ENCODE results near the gene ATG16L2.
"Not testable (repeated sequence)": the region's sequence is repeated elsewhere in the genome, so short reads cannot be mapped to it uniquely, and the experiment has no call there.

ATG16L2 gene

DNA sequence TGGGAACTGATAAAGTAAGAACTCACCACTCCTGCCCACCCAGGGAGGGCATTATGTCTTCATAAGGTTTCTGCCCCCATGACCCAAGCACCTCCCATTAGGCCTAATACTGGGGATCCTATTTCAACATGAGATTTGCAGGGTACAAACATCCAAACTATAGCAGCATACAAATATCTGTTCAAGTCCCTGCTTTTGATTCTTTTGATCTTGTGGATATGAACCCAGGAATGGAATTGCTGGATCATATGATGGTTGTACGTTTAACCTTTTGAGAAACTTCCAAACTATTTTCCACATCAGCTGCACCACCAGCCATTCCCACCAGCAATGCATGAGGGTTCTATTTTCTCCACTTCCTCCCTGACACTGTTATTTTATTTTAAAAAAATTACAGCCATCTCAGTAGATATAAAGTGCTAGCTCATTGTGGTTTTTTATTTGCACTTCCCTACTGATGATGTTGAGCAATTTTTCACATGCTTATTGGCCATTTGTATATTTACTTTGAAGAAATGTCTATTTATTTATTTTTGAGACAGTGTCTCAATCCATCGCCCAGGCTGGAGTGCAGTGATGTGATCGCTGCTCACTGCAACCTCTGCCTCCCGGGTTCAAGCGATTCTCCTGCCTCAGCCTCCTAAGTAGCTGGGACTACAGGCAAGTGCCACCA lies 7.1 kb upstream of the ATG16L2 start:
- H3K4me1 ChIP-seq (ENCODE audit: insufficient read depth, low read length) = no peaks in the 10 kb centered on the region
- H3K9me3 ChIP-seq (ENCODE audit: control insufficient read depth, insufficient read depth, low read length) = no peaks in the 10 kb centered on the region
- no peaks in the 10 kb centered on the region for H3K36me3 ChIP-seq (ENCODE audit: insufficient read depth, low read length)
- no peak overlapping the region for H3K9ac ChIP-seq (ENCODE audit: low read depth, low read length)

DNA sequence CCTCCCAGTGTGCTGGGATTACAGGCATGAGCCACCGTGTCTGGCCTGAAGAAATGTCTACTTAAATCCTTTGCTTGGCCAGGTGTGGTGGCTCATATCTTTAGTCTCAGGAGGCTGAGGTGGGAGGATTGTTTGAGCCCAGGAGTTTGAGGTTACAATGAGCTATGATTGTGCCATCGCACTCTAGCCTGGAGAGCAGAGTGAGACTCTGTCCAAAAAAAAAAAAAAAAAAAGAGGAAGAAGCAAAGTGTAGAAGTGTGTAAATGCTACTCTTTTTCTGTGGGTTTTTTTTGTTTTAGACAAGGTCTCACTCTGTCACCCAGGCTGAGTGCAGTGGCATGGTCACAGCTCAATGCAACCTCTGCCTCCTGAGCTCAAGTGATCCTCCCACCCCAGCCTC lies 6.4 kb upstream of the ATG16L2 start:
- Histone ChIP-seq H3K9ac (ENCODE audit: low read depth, low read length) (no peak overlapping the region), H3K36me3 (ENCODE audit: insufficient read depth, low read length) (no peaks in the 10 kb centered on the region), H3K4me1 (ENCODE audit: insufficient read depth, low read length) (no peaks in the 10 kb centered on the region), H3K9me3 (ENCODE audit: control insufficient read depth, insufficient read depth, low read length) (no peaks in the 10 kb centered on the region)

DNA sequence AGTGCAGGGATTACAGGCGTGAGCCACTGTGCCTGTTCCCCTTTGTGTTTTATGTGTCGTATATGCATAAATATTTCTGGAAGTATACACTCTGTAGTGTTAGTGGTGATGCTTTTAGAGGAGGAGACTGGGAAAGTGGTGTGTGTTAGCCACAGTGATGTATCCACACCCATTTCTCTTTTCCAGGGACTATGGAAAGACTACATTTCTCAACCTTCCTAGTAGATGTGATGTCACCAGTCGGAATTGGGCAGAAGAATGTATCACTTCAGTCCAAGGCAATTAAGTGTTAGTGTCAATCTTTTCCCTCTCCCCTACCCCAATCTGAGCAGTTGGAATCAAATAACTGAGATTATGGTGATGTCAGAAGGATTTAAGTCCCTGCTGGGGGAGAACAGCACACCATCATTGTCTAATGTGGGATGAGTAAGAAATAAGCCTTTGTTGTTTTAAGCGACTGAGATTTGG lies 5.8 kb upstream of the ATG16L2 start:
- H3K9me3 ChIP-seq (ENCODE audit: control insufficient read depth, insufficient read depth, low read length) = no peaks in the 10 kb centered on the region
- H3K4me1 ChIP-seq (ENCODE audit: insufficient read depth, low read length) = no peaks in the 10 kb centered on the region
- no peaks in the 10 kb centered on the region for H3K36me3 ChIP-seq (ENCODE audit: insufficient read depth, low read length)
- H3K9ac ChIP-seq (ENCODE audit: low read depth, low read length) = no peak overlapping the region

DNA sequence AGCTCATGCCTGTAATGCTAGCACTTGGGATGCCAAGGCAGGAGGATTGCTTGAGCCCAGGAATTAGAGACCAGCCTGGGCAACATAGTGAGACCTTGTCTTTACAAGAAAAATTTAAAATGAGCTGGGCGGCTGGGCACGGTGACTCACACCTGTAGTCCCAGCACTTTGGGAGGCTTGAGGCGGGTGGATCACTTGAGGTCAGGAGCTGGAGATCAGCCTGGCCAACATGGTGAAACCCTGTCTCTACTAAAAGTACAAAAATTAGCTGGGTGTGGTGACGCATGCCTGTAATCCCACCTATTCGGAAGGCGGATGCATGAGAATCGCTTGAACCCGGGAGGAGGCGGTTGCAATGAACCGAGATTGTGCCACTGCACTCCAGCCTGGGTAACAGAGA lies 2.5 kb upstream of the ATG16L2 start:
- not testable (repeated sequence) for H3K9me3 ChIP-seq (ENCODE audit: control insufficient read depth, insufficient read depth, low read length); H3K4me1 ChIP-seq (ENCODE audit: insufficient read depth, low read length); H3K9ac ChIP-seq (ENCODE audit: low read depth, low read length); H3K36me3 ChIP-seq (ENCODE audit: insufficient read depth, low read length)

DNA sequence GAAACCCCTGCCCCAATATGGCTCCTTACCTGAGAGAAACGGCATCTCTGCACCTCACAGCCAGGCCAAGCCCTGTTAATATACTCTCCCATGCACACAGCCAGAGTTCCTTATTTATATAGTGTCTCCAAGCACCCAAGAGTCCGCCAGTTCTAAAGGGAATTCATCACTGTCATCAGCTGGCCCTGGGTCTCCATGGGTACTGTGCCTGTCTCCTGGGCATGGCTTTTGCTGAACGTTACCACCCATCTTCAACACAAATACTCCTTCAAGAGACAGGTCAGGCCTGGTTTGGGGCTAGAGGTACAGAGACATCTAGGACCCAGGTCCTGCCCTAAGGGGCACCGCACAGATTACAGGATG lies 1.6 kb upstream of the ATG16L2 start:
- peaks cover 2% of the 10 kb centered on the region; the same call in 1 of the 2 replicates for H3K4me1 ChIP-seq (ENCODE audit: insufficient read depth, low read length)
- H3K9me3 ChIP-seq (ENCODE audit: control insufficient read depth, insufficient read depth, low read length) = no peaks in the 10 kb centered on the region
- H3K9ac ChIP-seq (ENCODE audit: low read depth, low read length) = peak overlapping the region; percentile 75; the same call in 1 of the 2 replicates
- H3K36me3 ChIP-seq (ENCODE audit: insufficient read depth, low read length) = no peaks in the 10 kb centered on the region

DNA sequence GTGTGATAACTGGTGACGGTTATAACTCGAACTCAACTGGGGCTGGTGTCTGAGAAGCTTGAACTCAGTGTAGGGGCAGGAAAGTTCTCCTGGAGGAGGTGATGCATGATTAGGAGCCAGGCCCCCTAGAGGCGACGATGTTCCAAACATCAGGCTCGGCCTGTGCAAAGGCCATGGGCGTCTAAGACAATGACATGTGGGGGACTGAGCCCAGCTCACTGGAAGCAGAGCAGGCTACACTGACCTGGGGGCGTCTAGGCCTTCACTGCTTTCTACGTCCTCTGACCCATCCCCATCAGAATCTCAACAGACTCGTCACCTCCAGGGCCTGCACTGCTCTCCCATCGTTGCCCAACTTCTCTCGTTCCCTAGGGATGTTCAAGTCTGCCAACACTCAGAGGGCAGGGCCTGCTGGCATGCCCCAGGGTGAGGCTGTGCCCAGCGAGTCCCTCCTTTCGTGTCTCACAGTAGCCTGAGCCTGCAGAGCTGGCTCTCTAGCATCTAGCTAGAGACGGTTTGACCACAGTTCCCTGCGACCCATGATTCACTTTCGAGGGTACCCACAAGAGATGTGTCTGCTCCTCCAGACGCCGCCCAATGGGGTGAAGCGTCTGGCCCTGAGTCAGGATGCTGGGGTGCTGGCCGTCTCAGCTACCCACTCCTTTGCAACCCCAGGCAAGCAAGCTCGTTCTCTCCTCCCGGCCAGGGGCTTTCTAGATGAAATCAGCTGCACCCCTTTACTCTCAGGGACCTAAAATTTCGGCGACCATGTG lies 1.1 kb upstream of the ATG16L2 start:
- no peaks in the 10 kb centered on the region for H3K36me3 ChIP-seq (ENCODE audit: insufficient read depth, low read length)

DNA sequence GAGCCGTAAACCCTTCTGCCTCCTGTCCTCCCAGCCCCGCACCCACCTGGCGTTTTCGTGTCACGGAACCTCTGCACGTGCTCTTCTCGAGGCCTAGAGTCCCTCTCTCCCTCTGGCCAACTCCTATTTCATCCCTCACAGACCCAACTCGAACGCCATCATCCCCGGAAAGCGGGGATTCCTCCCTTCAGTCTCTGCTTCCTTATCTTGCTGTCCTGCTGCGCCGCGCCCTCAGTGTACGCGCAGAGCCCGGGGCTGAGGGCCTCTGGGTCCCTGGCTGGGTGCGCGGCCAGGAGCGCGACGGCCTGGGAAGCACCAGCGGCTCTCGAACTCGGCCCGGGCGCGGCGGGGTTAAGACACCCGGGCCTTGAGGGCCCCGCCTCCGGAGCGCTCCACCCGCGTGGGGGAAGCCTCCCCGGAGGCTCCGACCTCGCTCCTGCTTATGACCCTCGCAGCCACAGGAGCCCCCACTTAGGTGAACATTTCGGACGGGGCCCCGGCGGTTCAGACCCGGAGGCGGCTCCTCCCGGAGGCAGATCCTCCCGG lies 398 bp upstream of the ATG16L2 start:
- Histone ChIP-seq H3K4me1 (ENCODE audit: insufficient read depth, low read length) (peaks cover 2% of the 10 kb centered on the region; the same call in 1 of the 2 replicates), H3K9ac (ENCODE audit: low read depth, low read length) (peak overlapping the region; percentile 75), H3K36me3 (ENCODE audit: insufficient read depth, low read length) (no peaks in the 10 kb centered on the region), H3K9me3 (ENCODE audit: control insufficient read depth, insufficient read depth, low read length) (no peaks in the 10 kb centered on the region)

More for the DNA sequence above, 1.1 kb upstream of the ATG16L2 start:
- H3K4me1 ChIP-seq (ENCODE audit: insufficient read depth, low read length) = peaks cover 2% of the 10 kb centered on the region; the same call in 1 of the 2 replicates
- peak overlapping the region; percentile 75 for H3K9ac ChIP-seq (ENCODE audit: low read depth, low read length)
- H3K9me3 ChIP-seq (ENCODE audit: control insufficient read depth, insufficient read depth, low read length) = no peaks in the 10 kb centered on the region

DNA sequence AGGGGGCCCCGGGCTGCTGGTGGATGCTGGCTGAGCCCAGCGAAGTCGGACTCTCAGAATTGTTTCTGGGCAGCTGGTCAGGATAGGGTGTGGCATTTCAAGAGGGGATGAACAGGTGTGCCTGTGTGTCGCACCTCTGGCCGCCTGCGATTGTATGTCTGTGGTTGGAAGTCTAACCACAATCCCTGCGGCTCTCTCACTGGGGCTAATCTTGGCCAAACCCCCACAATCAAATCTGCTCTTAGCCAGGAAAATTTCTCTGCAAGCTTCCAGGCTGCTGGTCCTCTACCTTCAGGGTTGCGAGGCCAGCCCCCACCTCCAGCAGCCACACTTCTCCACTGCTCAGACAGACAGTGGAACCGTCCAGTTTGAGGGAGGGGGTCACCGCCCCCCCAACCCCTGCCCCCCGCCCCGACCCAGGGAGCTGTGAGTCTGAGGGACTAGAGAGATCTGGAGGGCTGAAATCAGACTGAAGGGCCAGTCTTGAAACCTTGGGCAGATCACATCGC lies 953 bp downstream of the ATG16L2 start:
- peaks cover 2% of the 10 kb centered on the region; the same call in 1 of the 2 replicates for H3K4me1 ChIP-seq (ENCODE audit: insufficient read depth, low read length)
- no peaks in the 10 kb centered on the region for H3K36me3 ChIP-seq (ENCODE audit: insufficient read depth, low read length)
- H3K9me3 ChIP-seq (ENCODE audit: control insufficient read depth, insufficient read depth, low read length) = no peaks in the 10 kb centered on the region
- peak overlapping the region; percentile 75; the same call in 1 of the 2 replicates for H3K9ac ChIP-seq (ENCODE audit: low read depth, low read length)

DNA sequence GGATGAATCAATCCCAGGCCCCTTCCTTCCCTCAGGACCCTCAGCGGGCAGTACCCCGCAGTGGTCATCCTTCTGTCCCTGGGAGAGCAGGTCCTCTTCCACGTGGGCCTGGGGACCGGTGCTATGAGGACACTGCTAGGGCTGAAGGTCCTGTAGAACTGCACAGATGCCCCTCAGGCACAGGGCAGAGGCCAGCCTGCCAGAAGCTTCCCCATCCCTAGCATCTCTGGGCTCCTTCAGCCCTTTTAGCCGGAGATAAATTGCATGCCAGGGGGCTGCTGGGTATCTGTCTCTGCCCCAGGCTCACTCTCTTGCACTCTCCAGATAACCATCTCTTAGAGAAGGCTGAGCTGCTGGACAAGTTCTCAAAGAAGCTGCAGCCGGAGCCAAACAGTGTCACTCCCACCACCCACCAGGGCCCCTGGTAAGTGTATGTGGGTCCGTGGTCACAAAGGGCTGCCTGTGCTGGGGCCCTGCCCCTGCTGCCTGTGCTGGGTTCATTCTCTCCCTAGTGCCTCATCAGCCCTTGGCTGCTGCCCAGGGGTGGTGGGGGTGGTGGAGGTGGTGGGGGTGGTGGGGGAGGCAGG lies 2.3 kb downstream of the ATG16L2 start:
- Histone ChIP-seq H3K4me1 (ENCODE audit: insufficient read depth, low read length) (peaks cover 6% of the 10 kb centered on the region), H3K9me3 (ENCODE audit: control insufficient read depth, insufficient read depth, low read length) (no peaks in the 10 kb centered on the region), H3K36me3 (ENCODE audit: insufficient read depth, low read length) (no peaks in the 10 kb centered on the region), H3K9ac (ENCODE audit: low read depth, low read length) (no peak overlapping the region)

DNA sequence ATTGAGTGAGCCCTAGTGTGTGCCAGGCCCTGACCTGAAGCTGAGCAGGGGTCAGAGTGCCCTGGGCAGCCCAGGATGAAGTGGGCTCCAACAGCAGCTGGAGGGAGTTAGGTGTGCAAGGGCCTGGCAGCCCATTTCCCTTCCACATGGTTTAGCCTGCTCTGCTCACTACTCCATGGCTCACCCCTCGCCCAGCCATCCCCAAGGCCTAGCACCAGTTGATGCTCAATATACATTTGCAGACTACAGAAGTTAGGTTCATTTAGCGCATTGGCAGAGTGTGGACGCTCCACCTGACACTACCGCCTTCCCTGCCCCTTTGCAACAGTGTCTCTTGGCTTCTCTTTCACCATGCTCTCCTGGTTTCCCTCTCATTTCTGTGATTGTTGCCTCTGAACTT lies 3.8 kb downstream of the ATG16L2 start:
- H3K4me1 ChIP-seq (ENCODE audit: insufficient read depth, low read length) = peaks cover 6% of the 10 kb centered on the region
- no peaks in the 10 kb centered on the region for H3K36me3 ChIP-seq (ENCODE audit: insufficient read depth, low read length)
- no peaks in the 10 kb centered on the region for H3K9me3 ChIP-seq (ENCODE audit: control insufficient read depth, insufficient read depth, low read length)
- no peak overlapping the region for H3K9ac ChIP-seq (ENCODE audit: low read depth, low read length)

DNA sequence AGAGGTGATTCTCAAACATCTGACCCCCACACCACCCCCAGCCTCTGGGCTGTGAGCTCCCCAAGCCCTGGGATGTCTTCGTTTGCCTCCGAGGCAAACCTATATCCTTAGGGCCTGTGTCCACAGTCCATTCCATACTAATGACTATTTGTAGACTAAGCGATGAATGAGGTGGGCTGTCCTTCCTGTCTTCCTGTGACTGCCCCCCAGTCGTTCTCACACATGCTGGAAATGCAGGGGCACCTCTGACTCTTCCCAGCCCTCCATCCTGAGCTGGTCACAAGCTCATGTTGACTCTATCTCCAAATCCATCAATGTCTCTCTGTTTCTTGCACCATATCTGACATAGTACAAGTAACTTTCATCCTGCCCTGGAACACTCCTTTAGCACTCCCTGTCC lies 4.8 kb downstream of the ATG16L2 start:
- Histone ChIP-seq H3K9me3 (ENCODE audit: control insufficient read depth, insufficient read depth, low read length) (no peaks in the 10 kb centered on the region), H3K36me3 (ENCODE audit: insufficient read depth, low read length) (no peaks in the 10 kb centered on the region), H3K9ac (ENCODE audit: low read depth, low read length) (no peak overlapping the region), H3K4me1 (ENCODE audit: insufficient read depth, low read length) (peaks cover 6% of the 10 kb centered on the region)

DNA sequence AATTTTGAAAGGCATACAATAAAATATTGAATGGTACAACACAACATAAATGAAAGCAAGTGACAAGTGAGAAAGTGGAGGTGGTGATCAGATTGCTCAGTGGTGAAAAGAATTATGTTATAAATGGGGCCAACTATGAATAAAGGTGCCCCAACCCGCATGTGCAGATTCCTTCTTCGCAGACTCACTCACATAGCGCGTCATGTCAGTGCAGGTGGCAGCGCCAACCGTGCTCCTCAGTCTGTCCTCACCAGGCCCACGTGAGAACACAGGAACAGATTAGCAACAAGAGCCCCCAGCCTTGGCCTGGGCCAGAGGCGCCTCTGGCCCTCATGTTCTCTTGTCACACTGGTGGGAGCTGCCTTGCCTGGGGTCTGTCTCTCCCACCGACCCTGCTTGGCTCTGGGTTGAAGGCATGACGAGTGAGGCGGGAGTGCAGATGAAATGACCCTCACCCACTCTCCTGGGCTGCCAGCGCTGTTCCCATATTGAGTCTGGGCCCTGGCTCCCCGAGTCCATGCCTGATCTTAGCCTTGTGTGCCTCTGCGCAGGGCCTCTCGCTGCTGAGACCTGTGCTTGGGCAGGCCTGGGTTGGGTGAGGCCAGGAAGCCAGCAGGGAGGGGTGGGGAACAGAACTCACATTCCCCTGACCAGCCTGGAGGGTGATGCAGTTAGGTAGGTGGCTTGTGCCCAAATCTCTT lies 6.4 kb downstream of the ATG16L2 start:
- Histone ChIP-seq H3K9me3 (ENCODE audit: control insufficient read depth, insufficient read depth, low read length) (no peaks in the 10 kb centered on the region), H3K36me3 (ENCODE audit: insufficient read depth, low read length) (no peaks in the 10 kb centered on the region), H3K9ac (ENCODE audit: low read depth, low read length) (no peak overlapping the region; the same call in 1 of the 2 replicates), H3K4me1 (ENCODE audit: insufficient read depth, low read length) (peaks cover 4% of the 10 kb centered on the region)

DNA sequence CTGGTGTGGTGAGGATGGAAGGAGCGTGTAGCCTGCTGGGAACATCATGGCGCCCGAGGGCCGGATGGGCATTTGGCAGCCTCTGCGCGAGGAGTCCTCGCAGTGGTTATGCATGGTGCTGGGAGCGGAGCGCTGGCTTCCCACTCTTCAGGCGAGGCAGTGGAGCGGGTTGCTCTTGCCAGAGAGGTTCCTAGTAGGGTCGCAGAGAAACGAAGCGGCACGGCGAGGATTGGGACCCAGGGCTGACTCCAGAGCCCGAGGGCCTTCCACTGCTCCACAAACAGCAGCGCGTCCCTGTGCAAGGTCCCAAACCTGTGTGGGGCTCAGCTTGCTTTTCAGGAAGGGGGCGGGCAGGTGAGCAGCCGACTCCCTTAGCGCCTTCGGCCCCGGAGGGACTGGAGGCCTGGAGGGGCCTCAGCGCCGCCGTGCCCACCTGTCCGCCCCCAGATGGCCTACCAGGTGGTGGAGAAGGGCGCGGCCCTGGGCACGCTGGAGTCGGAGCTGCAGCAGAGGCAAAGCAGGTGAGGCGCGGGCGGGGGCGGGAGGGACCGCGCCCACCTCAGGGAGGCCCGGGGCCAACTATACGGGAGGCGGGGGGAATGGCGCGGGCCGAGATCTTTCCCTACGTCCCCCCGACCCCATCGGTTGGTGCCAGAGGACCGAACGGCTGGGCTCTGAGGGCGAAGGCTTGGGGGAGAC lies 7.2 kb downstream of the ATG16L2 start:
- H3K9me3 ChIP-seq (ENCODE audit: control insufficient read depth, insufficient read depth, low read length) = no peaks in the 10 kb centered on the region
- peak overlapping the region; percentile 44 for H3K9ac ChIP-seq (ENCODE audit: low read depth, low read length)
- H3K4me1 ChIP-seq (ENCODE audit: insufficient read depth, low read length) = peaks cover 4% of the 10 kb centered on the region
- no peaks in the 10 kb centered on the region for H3K36me3 ChIP-seq (ENCODE audit: insufficient read depth, low read length)

Data from ES-I3 (cell line).